Omental fat pad (tissue), 4 donors: ENCODE measurements around the gene RXFP2. TPM values are rescaled to one million over a fixed set of nuclear protein-coding genes. Genes with fewer than 3 reads are reported as not detected.

ENCODE experiments used
- ATAC-seq: fragments of 150-250 bp; one replicate; pipeline ENCODE4 v1.9.1; 2016; ENCODE audit warnings: mild to moderate bottlenecking, moderate library complexity; ENCODE audit not compliant: low FRiP score
- DNase-seq: peaks from one replicate; pipeline ENCODE4 v3.0.0-alpha.2; 2019; ENCODE audit warnings: low spot score
- CTCF ChIP-seq, 3 donors: fragments of 450-650 bp; IDR thresholded peaks; one replicate each; pipeline ENCODE4 v1.5.1; 2016 to 2017; ENCODE audit warnings: antibody characterized with exemption in 3 of 3, mild to moderate bottlenecking in 3 of 3, moderate library complexity in 2 of 3
- total RNA-seq, 4 donors: library from RNA; depleted of rRNA; stranded (reverse); fragments of >200 nt; gene quantifications; one replicate each; pipeline ENCODE4 v1.1.0, GENCODE V29; 2016

RXFP2 gene
- total RNA-seq: under 1 TPM in 1 of 4 donors, not detected in 3; 0.63 TPM

- DNase-seq (no peak), ATAC-seq (no peak)
- TF ChIP-seq CTCF (IDR thresholded peaks at IDR 0.05): no peak
Measured at GRCh38 chr13:31739226-31739625, at the start of gene RXFP2. RXFP2 (plus strand) TSS chr13:31739526; CDS start chr13:31739613, 87 bp downstream.

GRCh38 chr13:31697290-31697689, 42.0 kb upstream of the RXFP2 start:
- ATAC-seq: no peak
- no peak for DNase-seq
- no peak for TF ChIP-seq CTCF (IDR thresholded peaks at IDR 0.05)

GRCh38 chr13:31699650-31700049, 39.7 kb upstream of the RXFP2 start:
- TF ChIP-seq CTCF (IDR thresholded peaks at IDR 0.05): no peak
- no peak for ATAC-seq
- DNase-seq: no peak

GRCh38 chr13:31703780-31704179, 35.5 kb upstream of the RXFP2 start:
- ATAC-seq (no peak), DNase-seq (no peak)
- TF ChIP-seq CTCF (IDR thresholded peaks at IDR 0.05): no peak

- no peak for DNase-seq
- no peak for ATAC-seq
- TF ChIP-seq CTCF (IDR thresholded peaks at IDR 0.05): no peak
Measured at GRCh38 chr13:31706105-31706504, 33.2 kb upstream of the RXFP2 start.

- no peak for DNase-seq
- no peak for ATAC-seq
- no peak for TF ChIP-seq CTCF (IDR thresholded peaks at IDR 0.05)
Measured at GRCh38 chr13:31717583-31717982, 21.7 kb upstream of the RXFP2 start.

- ATAC-seq (no peak), DNase-seq (no peak)
- no peak for TF ChIP-seq CTCF (IDR thresholded peaks at IDR 0.05)
Measured at GRCh38 chr13:31719214-31719613, 20.1 kb upstream of the RXFP2 start.
